Measurements from ENCODE around the gene COL6A3. TPM values are rescaled to one million over a fixed set of nuclear protein-coding genes. Genes with fewer than 3 reads are reported as not detected.

Gene COL6A3
- total RNA-seq, 1 donor from 2014 or later: 156 TPM

DNA sequence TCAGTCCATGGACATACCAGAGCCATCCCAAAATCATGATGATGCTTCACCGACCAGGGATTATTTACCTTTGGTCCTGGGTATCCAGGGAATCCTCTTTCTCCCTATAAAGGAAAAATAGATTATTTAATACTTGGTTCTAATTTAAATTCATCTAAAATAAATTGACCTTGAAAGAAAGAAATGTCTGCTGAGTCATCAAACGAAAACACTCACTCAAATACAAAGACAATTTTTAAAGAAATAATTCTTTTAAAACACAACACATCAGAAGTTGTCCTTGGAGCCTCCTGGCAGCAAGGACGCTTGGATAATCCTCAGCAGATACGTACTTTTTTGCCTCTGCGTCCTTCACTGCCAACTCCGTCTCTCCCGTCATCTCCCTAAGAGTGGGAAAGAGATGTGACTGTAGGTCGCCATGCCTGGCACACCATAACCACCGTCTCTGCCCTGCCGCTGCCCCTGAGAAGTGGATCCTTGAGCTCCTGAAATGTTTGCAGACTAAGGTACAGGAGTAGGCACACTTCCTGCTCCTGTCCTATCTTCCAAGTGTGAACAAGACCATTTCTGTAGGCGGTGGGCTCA lies 65.6 kb downstream of the COL6A3 start:
- no peak for DNase-seq (ENCODE audit: low spot score in 2 of 2)
- Histone ChIP-seq H3K36me3 (peaks cover 29 to 60% of the 10 kb centered on the region in 2 donors), H3K4me3 (no peak overlapping the region), H3K4me1 (no peaks in the 10 kb centered on the region), H3K9me3 (no peaks in the 10 kb centered on the region), H3K27me3 (no peaks in the 10 kb centered on the region), H3K27ac (no peak overlapping the region)
- intact Hi-C loops (cut with DNase I): no loop called here
- TF ChIP-seq, protein P1, sequence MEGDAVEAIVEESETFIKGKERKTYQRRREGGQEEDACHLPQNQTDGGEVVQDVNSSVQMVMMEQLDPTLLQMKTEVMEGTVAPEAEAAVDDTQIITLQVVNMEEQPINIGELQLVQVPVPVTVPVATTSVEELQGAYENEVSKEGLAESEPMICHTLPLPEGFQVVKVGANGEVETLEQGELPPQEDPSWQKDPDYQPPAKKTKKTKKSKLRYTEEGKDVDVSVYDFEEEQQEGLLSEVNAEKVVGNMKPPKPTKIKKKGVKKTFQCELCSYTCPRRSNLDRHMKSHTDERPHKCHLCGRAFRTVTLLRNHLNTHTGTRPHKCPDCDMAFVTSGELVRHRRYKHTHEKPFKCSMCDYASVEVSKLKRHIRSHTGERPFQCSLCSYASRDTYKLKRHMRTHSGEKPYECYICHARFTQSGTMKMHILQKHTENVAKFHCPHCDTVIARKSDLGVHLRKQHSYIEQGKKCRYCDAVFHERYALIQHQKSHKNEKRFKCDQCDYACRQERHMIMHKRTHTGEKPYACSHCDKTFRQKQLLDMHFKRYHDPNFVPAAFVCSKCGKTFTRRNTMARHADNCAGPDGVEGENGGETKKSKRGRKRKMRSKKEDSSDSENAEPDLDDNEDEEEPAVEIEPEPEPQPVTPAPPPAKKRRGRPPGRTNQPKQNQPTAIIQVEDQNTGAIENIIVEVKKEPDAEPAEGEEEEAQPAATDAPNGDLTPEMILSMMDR (IDR thresholded peaks at IDR 0.05): no peak

DNA sequence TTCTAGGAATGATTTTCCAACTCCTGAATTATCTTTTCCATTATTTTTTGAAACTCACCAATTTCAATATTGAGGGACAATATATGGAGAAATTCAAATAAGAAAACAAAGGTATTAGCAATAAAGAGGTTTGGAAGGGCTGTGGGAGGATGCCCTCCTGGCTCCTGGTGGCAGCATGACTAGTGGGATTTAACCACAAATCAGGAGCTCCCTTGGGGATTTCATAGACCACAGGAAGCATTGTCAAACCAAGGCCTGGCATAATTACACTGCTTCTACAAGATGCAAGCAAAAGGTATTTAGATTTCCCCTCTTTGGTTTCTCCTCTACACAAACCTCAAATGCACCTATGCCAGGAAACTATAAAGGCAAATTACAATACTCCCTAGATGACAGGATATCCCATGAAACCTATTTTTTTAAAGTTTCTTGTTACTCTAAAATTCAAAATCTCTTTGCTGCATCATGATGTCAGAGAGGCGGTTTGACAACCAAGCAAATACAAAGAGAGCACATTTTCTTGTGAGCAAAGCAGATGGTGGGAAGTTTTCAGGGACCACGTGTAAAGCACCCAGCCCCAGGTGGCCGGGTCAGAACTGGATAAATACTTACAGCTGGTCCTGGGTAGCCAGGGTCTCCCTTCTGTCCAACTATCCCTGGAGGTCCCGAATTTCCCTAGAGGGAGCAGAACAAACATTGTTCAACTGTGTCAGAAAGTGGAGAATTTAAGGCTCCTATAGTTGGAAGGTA lies 67.9 kb downstream of the COL6A3 start:
- intact Hi-C loops (cut with DNase I): no loop called here
- peaks cover 26 to 55% of the 10 kb centered on the region in 2 donors for H3K36me3 ChIP-seq
- TF ChIP-seq, protein P1 (IDR thresholded peaks at IDR 0.05): no peak
- H3K27ac ChIP-seq: no peak overlapping the region
- no peaks in the 10 kb centered on the region for H3K4me1 ChIP-seq
- no peaks in the 10 kb centered on the region for H3K27me3 ChIP-seq
- no peak for DNase-seq (ENCODE audit: low spot score in 2 of 2)
- H3K9me3 ChIP-seq: no peaks in the 10 kb centered on the region
- H3K4me3 ChIP-seq: no peak overlapping the region

DNA sequence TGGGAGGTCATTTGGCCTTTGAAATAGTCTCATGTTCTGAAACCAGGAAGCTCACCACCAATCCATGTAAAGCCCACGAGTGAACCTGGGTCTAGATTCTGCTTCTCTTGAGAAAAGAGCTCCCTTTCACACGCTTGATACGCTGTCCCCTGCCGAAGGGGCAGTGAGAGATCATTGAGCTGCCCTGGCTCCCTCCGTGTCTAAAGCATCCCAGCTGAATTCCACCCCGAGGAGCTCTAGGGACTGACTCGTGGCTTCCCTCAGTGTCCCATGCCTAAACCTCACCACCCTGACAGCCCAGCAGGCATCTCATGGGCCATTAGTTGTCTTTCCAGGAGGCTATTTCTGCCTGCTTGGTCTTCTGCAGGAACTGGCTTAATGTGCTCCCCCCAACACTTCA lies 68.6 kb downstream of the COL6A3 start:
- peaks cover 32 to 56% of the 10 kb centered on the region in 2 donors for H3K36me3 ChIP-seq
- intact Hi-C loops (cut with DNase I): no loop called here
- H3K27me3 ChIP-seq: no peaks in the 10 kb centered on the region
- H3K27ac ChIP-seq: no peak overlapping the region
- no peaks in the 10 kb centered on the region for H3K4me1 ChIP-seq
- no peak overlapping the region for H3K4me3 ChIP-seq
- no peak for DNase-seq (ENCODE audit: low spot score in 2 of 2)
- H3K9me3 ChIP-seq: no peaks in the 10 kb centered on the region
- TF ChIP-seq, protein P1 (IDR thresholded peaks at IDR 0.05): no peak

DNA sequence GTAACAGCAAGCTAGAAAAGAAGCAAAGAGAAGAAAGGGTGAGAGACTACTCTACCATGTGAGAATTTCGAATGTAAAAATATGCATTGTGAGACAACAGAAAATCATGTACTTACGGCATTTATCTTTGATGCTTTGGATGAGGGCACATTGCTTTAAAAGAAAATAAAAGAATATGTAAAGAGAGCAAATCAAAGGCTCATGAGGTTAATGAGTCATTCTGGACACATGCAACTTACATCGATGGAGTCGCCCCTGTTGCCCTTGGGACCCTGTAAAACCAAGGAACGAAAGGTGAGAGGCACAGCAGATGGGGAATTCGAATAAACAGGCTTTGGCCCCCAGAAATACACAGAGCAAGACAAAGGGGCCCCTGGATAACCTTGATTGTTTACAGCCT lies 69.0 kb downstream of the COL6A3 start:
- intact Hi-C loops (cut with DNase I): no loop called here
- TF ChIP-seq, protein P1 (IDR thresholded peaks at IDR 0.05): no peak

DNA sequence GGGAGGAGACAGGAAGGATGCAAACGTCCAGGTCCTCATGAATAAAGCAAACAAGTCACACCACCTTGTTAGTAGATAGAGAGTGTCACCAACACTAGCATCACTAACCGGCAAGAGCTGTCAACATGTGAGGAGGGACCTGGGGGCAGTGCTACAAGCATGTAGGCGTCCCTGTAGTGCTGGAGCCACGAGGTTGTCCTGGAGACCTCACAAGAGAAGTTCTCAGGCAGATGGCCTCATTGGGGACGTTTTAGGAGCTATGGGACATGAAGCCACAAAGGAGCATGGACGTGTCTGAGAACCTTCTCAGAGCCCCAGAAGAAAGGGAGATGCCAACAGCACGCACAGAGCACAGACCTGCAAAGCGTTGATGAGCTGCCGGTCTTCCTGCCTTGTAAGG lies 70.0 kb downstream of the COL6A3 start:
- Histone ChIP-seq H3K4me3 (no peak overlapping the region), H3K27me3 (no peaks in the 10 kb centered on the region), H3K9me3 (no peaks in the 10 kb centered on the region), H3K27ac (no peak overlapping the region), H3K36me3 (peaks cover 32 to 60% of the 10 kb centered on the region in 2 donors), H3K4me1 (no peaks in the 10 kb centered on the region)
- TF ChIP-seq, protein P1 (IDR thresholded peaks at IDR 0.05): no peak
- DNase-seq (ENCODE audit: low spot score in 2 of 2): no peak
- intact Hi-C loops (cut with DNase I): no loop called here

More for the DNA sequence above, 69.0 kb downstream of the COL6A3 start:
- Histone ChIP-seq H3K9me3 (no peaks in the 10 kb centered on the region), H3K4me3 (no peak overlapping the region), H3K27me3 (no peaks in the 10 kb centered on the region), H3K36me3 (peaks cover 32 to 58% of the 10 kb centered on the region in 2 donors), H3K27ac (no peak overlapping the region), H3K4me1 (no peaks in the 10 kb centered on the region)
- DNase-seq (ENCODE audit: low spot score in 2 of 2): no peak
